Mesendoderm (in vitro differentiated cells): ENCODE results near the gene TMEM253.

Source experiments
- DNase-seq: peaks from one replicate; pipeline ENCODE4 v3.0.0; 2013
- H2AK5ac ChIP-seq: 2 replicates; pipeline ENCODE4 v1.6.1; 2013; ENCODE audit warnings: low read length, inconsistent platforms
- H2BK120ac ChIP-seq: 2 replicates; pipeline ENCODE4 v1.6.1; 2013; ENCODE audit warnings: low read depth, mild to moderate bottlenecking, low read length, moderate library complexity, mixed read lengths
- H2BK15ac ChIP-seq: replicated peaks from 2 replicates; pipeline ENCODE4 v1.6.1; 2013; ENCODE audit warnings: low read depth, mild to moderate bottlenecking, moderate library complexity
- H2BK5ac ChIP-seq: 2 replicates; pipeline ENCODE4 v1.6.1; 2013; ENCODE audit warnings: low read length, inconsistent platforms
- H3K18ac ChIP-seq: 2 replicates; pipeline ENCODE4 v1.6.1; 2013; ENCODE audit warnings: mild to moderate bottlenecking, low read length, mixed read lengths
- H3K23ac ChIP-seq: one replicate; pipeline ENCODE4 v1.6.1; 2013; ENCODE audit warnings: low read length
- H3K27ac ChIP-seq: 2 replicates; pipeline ENCODE4 v1.5.1; 2013; ENCODE audit warnings: low read depth, mild to moderate bottlenecking, inconsistent platforms, low read length, moderate library complexity
- H3K27me3 ChIP-seq: 2 replicates; pipeline ENCODE4 v1.6.1; 2013; ENCODE audit warnings: low read length, control low read depth, mild to moderate bottlenecking, inconsistent platforms; ENCODE audit not compliant: insufficient read depth, poor library complexity
- H3K36me3 ChIP-seq: 2 replicates; pipeline ENCODE4 v1.6.1; 2013; ENCODE audit warnings: low read length, inconsistent platforms; ENCODE audit not compliant: control insufficient read depth, insufficient read depth
- H3K4ac ChIP-seq: one replicate; pipeline ENCODE4 v1.6.1; 2013; ENCODE audit warnings: low read depth, mild to moderate bottlenecking, low read length, moderate library complexity
- H3K4me1 ChIP-seq: 2 replicates; pipeline ENCODE4 v1.6.1; 2013; ENCODE audit warnings: low read depth, low read length, inconsistent platforms; ENCODE audit not compliant: control insufficient read depth
- H3K4me2 ChIP-seq: 2 replicates; pipeline ENCODE4 v1.6.1; 2013; ENCODE audit warnings: low read length
- H3K4me3 ChIP-seq: 2 replicates; pipeline ENCODE4 v1.5.1; 2013; ENCODE audit warnings: mild to moderate bottlenecking, low read length
- H3K56ac ChIP-seq: one replicate; pipeline ENCODE4 v1.6.1; 2013; ENCODE audit warnings: low read length
- H3K79me1 ChIP-seq: 2 replicates; pipeline ENCODE4 v1.6.1; 2013; ENCODE audit warnings: low read length, inconsistent platforms
- H3K79me2 ChIP-seq: 2 replicates; pipeline ENCODE4 v1.6.1; 2013; ENCODE audit warnings: mild to moderate bottlenecking, low read length; ENCODE audit not compliant: control insufficient read depth, insufficient read depth
- H3K9ac ChIP-seq: 2 replicates; pipeline ENCODE4 v1.6.1; 2013; ENCODE audit warnings: low read length, inconsistent platforms
- H4K5ac ChIP-seq: one replicate; pipeline ENCODE4 v1.6.1; 2013; ENCODE audit warnings: low read length
- H4K8ac ChIP-seq: one replicate; pipeline ENCODE4 v1.6.1; 2013; ENCODE audit warnings: low read depth, mild to moderate bottlenecking, control low read depth, low read length, moderate library complexity
- WGBS: extraction: QIAGEN DNeasy Blood & Tissue Kit; methylation state at CpG from one replicate; pipeline ENCODE4 v1.1.7; 2013; ENCODE audit warnings: low lambda C conversion rate, missing lambda C conversion rate; ENCODE audit not compliant: insufficient coverage; ENCODE audit errors: extremely low coverage; 5-methylcytosine and 5-hydroxymethylcytosine counted together

TMEM253 gene

DNA sequence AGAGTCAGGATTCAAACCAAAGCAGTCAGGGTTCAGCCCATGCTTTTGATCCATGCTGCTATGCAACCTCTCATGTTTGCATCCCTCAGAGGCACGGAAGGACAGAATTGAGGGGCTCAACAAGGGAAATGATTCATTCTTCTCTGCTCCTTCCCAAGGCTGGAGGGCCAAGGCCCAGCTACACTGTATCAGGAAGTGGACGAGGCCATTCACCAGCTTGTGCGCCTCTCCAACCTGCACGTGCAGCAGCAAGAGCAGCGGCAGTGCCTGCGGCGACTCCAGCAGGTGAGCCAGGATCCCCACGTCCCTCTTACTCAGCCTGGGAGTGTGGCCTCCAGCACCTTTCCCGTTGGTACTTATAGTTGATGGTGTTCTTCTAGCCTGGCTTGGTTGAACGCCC, 22.1 kb upstream of the TMEM253 start:
- H2BK120ac ChIP-seq, result no peak overlapping the region
- no peak overlapping the region for H2BK5ac ChIP-seq
- peaks cover 29% of the 10 kb centered on the region for H3K36me3 ChIP-seq
- H3K9ac ChIP-seq, result no peak overlapping the region
- H3K27ac ChIP-seq, result no peak overlapping the region
- no peak overlapping the region for H3K4me3 ChIP-seq
- H3K79me2 ChIP-seq, result no peaks in the 10 kb centered on the region
- DNase-seq, result no peak
- H2AK5ac ChIP-seq, result no peak overlapping the region
- no peak overlapping the region for H4K8ac ChIP-seq
- no peak overlapping the region for H3K56ac ChIP-seq
- H3K18ac ChIP-seq, result no peak overlapping the region
- H4K5ac ChIP-seq, result no peak overlapping the region
- H3K79me1 ChIP-seq, result no peaks in the 10 kb centered on the region
- H3K4me2 ChIP-seq, result no peak overlapping the region
- no peak overlapping the region for H3K23ac ChIP-seq
- no peaks in the 10 kb centered on the region for H3K27me3 ChIP-seq
- H3K4me1 ChIP-seq, result no peaks in the 10 kb centered on the region
- no peak overlapping the region for H2BK15ac ChIP-seq
- H3K4ac ChIP-seq, result no peak overlapping the region
- no CpG with 5 or more reads among the region's 10 CpGs for WGBS

DNA sequence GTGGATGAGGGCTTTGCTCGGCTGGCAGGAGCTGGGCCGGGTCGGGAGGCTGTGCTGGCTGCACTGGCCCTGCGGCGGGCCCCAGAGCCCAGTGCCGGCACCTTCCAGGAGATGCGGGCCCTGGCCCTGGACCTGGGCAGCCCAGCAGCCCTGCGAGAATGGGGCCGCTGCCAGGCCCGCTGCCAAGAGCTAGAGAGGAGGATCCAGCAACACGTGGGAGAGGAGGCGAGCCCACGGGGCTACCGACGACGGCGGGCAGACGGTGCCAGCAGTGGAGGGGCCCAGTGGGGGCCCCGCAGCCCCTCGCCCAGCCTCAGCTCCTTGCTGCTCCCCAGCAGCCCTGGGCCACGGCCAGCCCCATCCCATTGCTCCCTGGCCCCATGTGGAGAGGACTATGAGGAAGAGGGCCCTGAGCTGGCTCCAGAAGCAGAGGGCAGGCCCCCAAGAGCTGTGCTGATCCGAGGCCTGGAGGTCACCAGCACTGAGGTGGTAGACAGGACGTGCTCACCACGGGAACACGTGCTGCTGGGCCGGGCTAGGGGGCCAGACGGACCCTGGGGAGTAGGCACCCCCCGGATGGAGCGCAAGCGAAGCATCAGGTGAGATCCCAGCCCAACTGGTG, 19.2 kb upstream of the TMEM253 start:
- Histone ChIP-seq H2AK5ac (no peak overlapping the region), H3K56ac (no peak overlapping the region), H2BK120ac (no peak overlapping the region), H3K4me3 (no peak overlapping the region), H3K4me1 (no peaks in the 10 kb centered on the region), H3K79me1 (no peaks in the 10 kb centered on the region), H2BK5ac (no peak overlapping the region), H3K27me3 (no peaks in the 10 kb centered on the region), H3K23ac (no peak overlapping the region), H3K27ac (no peak overlapping the region), H3K4me2 (no peak overlapping the region), H3K36me3 (peaks cover 34% of the 10 kb centered on the region), H3K4ac (no peak overlapping the region), H4K8ac (no peak overlapping the region), H4K5ac (no peak overlapping the region), H3K79me2 (no peaks in the 10 kb centered on the region), H3K9ac (no peak overlapping the region), H2BK15ac (no peak overlapping the region), H3K18ac (no peak overlapping the region)
- no CpG with 5 or more reads among the region's 30 CpGs for WGBS
- DNase-seq, result no peak

DNA sequence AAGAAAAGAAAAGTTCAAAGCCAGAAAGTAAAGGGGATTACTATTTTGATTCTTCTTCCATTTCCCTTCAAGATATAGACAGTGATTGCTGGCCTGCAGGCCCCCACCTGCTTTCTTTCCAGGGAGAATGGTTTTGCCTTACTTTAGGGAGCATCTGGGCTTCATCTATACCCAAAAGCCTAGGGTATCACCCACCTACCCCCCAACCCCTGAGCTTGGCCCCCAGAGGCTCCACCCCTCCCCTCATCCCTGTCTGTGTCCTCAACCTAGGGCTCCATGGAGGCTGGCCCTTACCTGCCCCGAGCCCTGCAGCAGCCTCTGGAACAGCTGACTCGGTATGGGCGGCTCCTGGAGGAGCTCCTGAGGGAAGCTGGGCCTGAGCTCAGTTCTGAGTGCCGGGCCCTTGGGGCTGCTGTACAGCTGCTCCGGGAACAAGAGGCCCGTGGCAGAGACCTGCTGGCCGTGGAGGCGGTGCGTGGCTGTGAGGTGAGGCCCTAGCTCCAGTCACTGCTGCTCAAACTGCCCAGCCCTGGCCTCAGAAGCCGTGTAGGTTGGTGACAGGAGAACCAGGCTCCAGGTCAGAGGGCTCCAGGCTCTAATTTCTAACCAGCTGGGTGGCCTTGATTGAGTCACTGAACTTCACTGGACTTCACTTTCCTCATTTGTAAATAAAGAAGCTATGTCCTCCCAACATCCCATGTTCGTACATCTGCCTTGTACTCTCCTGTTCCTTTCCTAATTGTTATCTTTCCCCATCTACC, 17.1 kb upstream of the TMEM253 start:
- Histone ChIP-seq H2AK5ac (no peak overlapping the region), H3K27me3 (no peaks in the 10 kb centered on the region), H3K79me2 (no peaks in the 10 kb centered on the region), H3K4me3 (no peak overlapping the region), H3K27ac (no peak overlapping the region), H3K36me3 (peaks cover 29% of the 10 kb centered on the region), H4K8ac (no peak overlapping the region), H3K4me1 (no peaks in the 10 kb centered on the region), H3K79me1 (no peaks in the 10 kb centered on the region), H3K9ac (no peak overlapping the region), H2BK15ac (no peak overlapping the region), H3K18ac (no peak overlapping the region), H4K5ac (no peak overlapping the region), H3K56ac (no peak overlapping the region), H3K4me2 (no peak overlapping the region), H2BK120ac (no peak overlapping the region), H3K23ac (no peak overlapping the region), H3K4ac (no peak overlapping the region), H2BK5ac (no peak overlapping the region)
- no CpG with 5 or more reads among the region's 11 CpGs for WGBS
- no peak for DNase-seq

DNA sequence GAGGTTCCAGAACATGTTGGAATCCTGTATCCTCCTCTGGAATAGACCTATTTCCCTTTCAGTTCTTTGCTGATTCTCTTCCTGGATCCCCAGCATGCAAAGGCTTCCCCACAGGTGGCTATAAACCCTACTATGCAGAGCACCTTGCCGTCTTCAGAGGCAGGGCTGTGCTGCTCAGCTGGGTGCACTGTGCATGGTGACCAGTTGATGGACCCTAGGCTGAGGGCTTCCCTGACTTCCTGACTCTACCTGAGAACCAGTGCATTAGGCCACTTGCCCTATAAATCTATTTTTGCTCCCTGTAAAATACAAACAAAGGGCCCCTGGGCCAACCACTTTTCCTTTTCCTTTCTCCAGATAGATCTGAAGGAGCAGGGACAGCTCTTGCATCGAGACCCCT, 16.5 kb upstream of the TMEM253 start:
- Histone ChIP-seq H2BK120ac (no peak overlapping the region), H4K5ac (no peak overlapping the region), H3K56ac (no peak overlapping the region), H3K79me2 (no peaks in the 10 kb centered on the region), H2BK5ac (no peak overlapping the region), H3K4me1 (no peaks in the 10 kb centered on the region), H3K18ac (no peak overlapping the region), H3K79me1 (no peaks in the 10 kb centered on the region), H3K4me2 (no peak overlapping the region), H3K27ac (no peak overlapping the region), H3K4me3 (no peak overlapping the region), H3K27me3 (no peaks in the 10 kb centered on the region), H4K8ac (no peak overlapping the region), H3K4ac (no peak overlapping the region), H3K36me3 (peaks cover 29% of the 10 kb centered on the region), H2AK5ac (no peak overlapping the region), H3K23ac (no peak overlapping the region), H3K9ac (no peak overlapping the region), H2BK15ac (no peak overlapping the region)
- WGBS, result no CpG with 5 or more reads among the region's 2 CpGs
- no peak for DNase-seq

DNA sequence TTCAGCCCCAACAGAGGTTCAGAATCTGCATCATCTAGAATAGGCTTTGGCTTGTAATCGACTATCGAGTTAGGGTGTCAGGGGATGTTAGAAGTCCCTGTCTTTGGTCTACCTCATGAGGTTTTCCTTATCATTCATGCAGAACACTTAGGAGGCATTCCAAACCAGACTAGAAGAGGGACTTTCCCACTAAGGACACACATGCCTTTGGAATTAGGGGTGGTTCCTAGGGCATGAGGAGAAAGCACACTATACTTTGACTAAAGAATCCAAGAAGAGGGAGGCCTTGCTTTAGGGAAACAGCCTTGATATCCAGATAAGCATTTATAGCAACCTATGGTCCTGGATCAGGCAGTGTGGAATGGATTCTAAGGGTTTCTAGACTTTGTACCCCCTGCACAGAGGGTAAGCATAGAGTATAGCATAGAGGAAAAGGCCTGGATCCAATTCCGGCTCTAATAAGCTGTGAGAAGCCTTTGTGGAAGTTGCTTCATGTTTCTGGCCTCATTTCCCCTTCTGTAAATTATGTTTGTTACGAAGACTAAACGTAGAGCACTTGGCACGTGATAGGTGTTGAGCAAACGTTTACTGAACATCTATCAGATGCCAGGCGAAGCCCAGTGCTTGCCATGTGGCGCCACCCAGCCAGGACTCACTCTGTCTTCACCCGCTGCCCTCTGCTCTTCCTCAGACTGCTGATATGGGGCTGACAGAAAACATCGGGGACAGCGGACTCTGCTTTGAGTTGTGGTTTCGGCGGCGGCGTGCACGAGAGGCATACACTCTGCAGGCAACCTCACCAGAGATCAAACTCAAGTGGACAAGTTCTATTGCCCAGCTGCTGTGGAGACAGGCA, 15.6 kb upstream of the TMEM253 start:
- no peak overlapping the region for H3K4me2 ChIP-seq
- no peak overlapping the region for H3K27ac ChIP-seq
- H3K4me3 ChIP-seq, result no peak overlapping the region
- H2BK15ac ChIP-seq, result no peak overlapping the region
- H3K27me3 ChIP-seq, result no peaks in the 10 kb centered on the region
- H3K79me1 ChIP-seq, result no peaks in the 10 kb centered on the region
- H3K36me3 ChIP-seq, result peaks cover 30% of the 10 kb centered on the region
- H3K56ac ChIP-seq, result no peak overlapping the region
- H3K79me2 ChIP-seq, result no peaks in the 10 kb centered on the region
- H3K18ac ChIP-seq, result no peak overlapping the region
- H4K8ac ChIP-seq, result no peak overlapping the region
- no peak overlapping the region for H4K5ac ChIP-seq
- no peak overlapping the region for H2BK5ac ChIP-seq
- no peak overlapping the region for H3K23ac ChIP-seq
- H2AK5ac ChIP-seq, result no peak overlapping the region
- DNase-seq, result no peak
- WGBS, result no CpG with 5 or more reads among the region's 17 CpGs
- no peak overlapping the region for H3K4ac ChIP-seq
- H2BK120ac ChIP-seq, result no peak overlapping the region
- no peaks in the 10 kb centered on the region for H3K4me1 ChIP-seq
- no peak overlapping the region for H3K9ac ChIP-seq
